Measurements from ENCODE around the gene ARHGAP25.

ARHGAP25 gene

GRCh38 chr2:68862889-68863288 lies 128.3 kb downstream of the ARHGAP25 start:
- no peak for TF ChIP-seq CTCF (IDR thresholded peaks at IDR 0.05; ENCODE audit: insufficient read depth, low read depth, low read length, missing control alignments)
- no peak overlapping the region for H3K4me3 ChIP-seq (ENCODE audit: low read depth, low read length)
- DNase-seq (ENCODE audit: low read depth) = no peak

GRCh38 chr2:68863996-68864395 lies 129.4 kb downstream of the ARHGAP25 start:
- no peak overlapping the region for H3K4me3 ChIP-seq (ENCODE audit: low read depth, low read length)
- no peak for DNase-seq (ENCODE audit: low read depth)
- TF ChIP-seq CTCF (IDR thresholded peaks at IDR 0.05; ENCODE audit: insufficient read depth, low read depth, low read length, missing control alignments) = no peak

GRCh38 chr2:68865108-68865507 lies 130.5 kb downstream of the ARHGAP25 start:
- no peak for TF ChIP-seq CTCF (IDR thresholded peaks at IDR 0.05; ENCODE audit: insufficient read depth, low read depth, low read length, missing control alignments)
- DNase-seq (ENCODE audit: low read depth) = no peak
- no peak overlapping the region for H3K4me3 ChIP-seq (ENCODE audit: low read depth, low read length)

GRCh38 chr2:68870215-68870614 lies 135.6 kb downstream of the ARHGAP25 start:
- DNase-seq (ENCODE audit: low read depth) = no peak
- no peak overlapping the region for H3K4me3 ChIP-seq (ENCODE audit: low read depth, low read length)
- TF ChIP-seq CTCF (IDR thresholded peaks at IDR 0.05; ENCODE audit: insufficient read depth, low read depth, low read length, missing control alignments) = no peak

GRCh38 chr2:68871159-68871764 lies 136.7 kb downstream of the ARHGAP25 start, which contains the start of gene BMP10:
Gene BMP10 (minus strand): TSS chr2:68871397. CDS start chr2:68871358, 39 bp downstream.
- DNase-seq (ENCODE audit: low read depth) = no peak
- H3K4me3 ChIP-seq (ENCODE audit: low read depth, low read length) = no peak within 1 kb of the TSS
- TF ChIP-seq CTCF (IDR thresholded peaks at IDR 0.05; ENCODE audit: insufficient read depth, low read depth, low read length, missing control alignments) = no peak

All from GM12865 (cell line).